Measurements from ENCODE around the gene LIFR. TPM values are rescaled to one million over a fixed set of nuclear protein-coding genes. Genes with fewer than 3 reads are reported as not detected.

LIFR gene
- total RNA-seq, 1 experiment from 2014 or later, result 7.8 TPM

GRCh38 chr5:38426986-38427950 is 129.2 kb downstream of the LIFR start:
- H3K36me3 Mint-ChIP-seq (ENCODE audit: insufficient read depth in 1 of 3, low read depth in 3 of 3), result no peaks in the 10 kb centered on the region
- peaks cover 5 to 19% of the 10 kb centered on the region in 2 experiments; a peak in 2 of 4 replicates for H3K4me1 Mint-ChIP-seq
- Histone ChIP-seq H2AFZ (ENCODE audit: low read length) (no peak overlapping the region), H3K9me3 (ENCODE audit: control insufficient read depth, low read depth, low read length) (no peaks in the 10 kb centered on the region), H2BK20ac (ENCODE audit: low read depth, low read length, poor library complexity, severe bottlenecking) (no peak overlapping the region), H4K20me1 (ENCODE audit: control insufficient read depth, insufficient read depth, insufficient read length) (no peaks in the 10 kb centered on the region), H4K5ac (ENCODE audit: insufficient read length, low read depth, low read length) (no peak overlapping the region), H3K23me2 (ENCODE audit: insufficient read length, low read depth, low read length, poor library complexity, severe bottlenecking) (no peaks in the 10 kb centered on the region), H3K27me3 (ENCODE audit: insufficient read depth, low read length) (no peaks in the 10 kb centered on the region), H2BK12ac (ENCODE audit: insufficient read length, low read depth, low read length) (no peak overlapping the region), H2BK5ac (ENCODE audit: insufficient read length, low read length) (no peak overlapping the region), H3K9ac (ENCODE audit: extremely low read depth, insufficient read length, low read length) (no peak overlapping the region), H4K91ac (ENCODE audit: insufficient read length, low read depth, low read length) (no peak overlapping the region), H3K4ac (ENCODE audit: low read depth, low read length) (no peak overlapping the region), H3K79me2 (ENCODE audit: insufficient read depth, low read length) (no peaks in the 10 kb centered on the region), H3K56ac (ENCODE audit: insufficient read length, low read depth, low read length) (no peak overlapping the region), H3K4me1 (ENCODE audit: insufficient read depth, low read length) (no peaks in the 10 kb centered on the region; the same call in 1 of the 2 replicates), H3K79me1 (ENCODE audit: insufficient read depth, low read depth, low read length, poor library complexity, severe bottlenecking) (no peaks in the 10 kb centered on the region), H3T11ph (ENCODE audit: low read length) (no peak overlapping the region), H2AK5ac (ENCODE audit: insufficient read length, low read length) (no peak overlapping the region), H3K23ac (ENCODE audit: insufficient read length, low read depth, low read length) (no peak overlapping the region), H2BK120ac (ENCODE audit: low read depth, low read length, poor library complexity, severe bottlenecking) (no peak overlapping the region), H3K14ac (ENCODE audit: insufficient read depth, low read length) (no peak overlapping the region), H3K4me2 (ENCODE audit: insufficient read depth, insufficient read length, low read length) (no peak overlapping the region), H2BK15ac (ENCODE audit: low read depth, low read length) (no peak overlapping the region), H3K27ac (ENCODE audit: insufficient read length, low read depth, low read length) (no peak overlapping the region), H4K8ac (replicated peaks; ENCODE audit: insufficient read length, low read depth, low read length) (no peak overlapping the region), H3K18ac (ENCODE audit: insufficient read length, low read depth, low read length) (no peak overlapping the region)
- no peaks in the 10 kb centered on the region for H3K9me3 Mint-ChIP-seq
- DNase-seq, result no peak
- H3K27ac Mint-ChIP-seq, result peak overlapping the region in 1 of 3 experiments; percentile 61; a peak in 1 of 7 replicates
- no peaks in the 10 kb centered on the region; the same call in 1 of the 2 replicates for H3K27me3 Mint-ChIP-seq (ENCODE audit: low read depth)
- WGBS (ENCODE audit: extremely low coverage, insufficient read length, low lambda C conversion rate), result no CpG with 5 or more reads among the region's 9 CpGs
- TF ChIP-seq CTCF (conservative IDR thresholded peaks at IDR 0.05), result no peak
- no peak overlapping the region for H3K4me3 Mint-ChIP-seq

Measured in H9 (cell line).